Measurements from ENCODE around the gene CFAP45. TPM values are rescaled to one million over a fixed set of nuclear protein-coding genes. Genes with fewer than 3 reads are reported as not detected.

Gene CFAP45
- total RNA-seq, 4 donors from 2014 or later = 0.17 to 0.32 TPM; not detected in 2

DNA sequence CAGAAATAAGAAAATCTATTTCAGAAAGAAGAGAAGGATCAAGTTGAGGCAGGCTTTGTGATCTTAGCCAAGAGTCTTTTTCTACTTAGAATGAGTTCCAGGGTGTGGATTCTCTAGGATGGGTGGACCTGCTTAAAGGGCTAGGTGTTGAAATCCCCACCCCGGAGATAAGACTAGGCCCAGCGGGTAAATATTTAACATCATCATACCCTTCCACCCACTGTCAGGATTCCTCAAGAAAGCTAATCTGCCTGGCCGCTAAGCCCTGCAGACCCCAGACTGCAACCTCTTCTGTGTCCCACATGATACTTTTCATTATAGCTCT, 39.7 kb upstream of the CFAP45 start:
- WGBS = 93% methylated on average over 3 of the region's 3 CpGs
- Histone ChIP-seq H3K9me3 (no peaks in the 10 kb centered on the region), H3K4me3 (no peak overlapping the region), H3K27me3 (peaks cover 0 to 53% (median 0%) of the 10 kb centered on the region in 4 donors), H3K27ac (replicated peaks in 1 of 4) (no peak overlapping the region), H3K36me3 (no peaks in the 10 kb centered on the region), H3K4me1 (peaks cover 0 to 8% (median 8%) of the 10 kb centered on the region in 4 donors)
- intact Hi-C loops (cut with DNase I) = no loop called here
- no peak for TF ChIP-seq CTCF (IDR thresholded peaks at IDR 0.05)
- no peak for TF ChIP-seq EP300 (IDR thresholded peaks at IDR 0.05)
- no peak for TF ChIP-seq POLR2AphosphoS5 (IDR thresholded peaks at IDR 0.05)
- no peak for TF ChIP-seq POLR2A (IDR thresholded peaks at IDR 0.05; ENCODE audit: low read depth)
- no peak for DNase-seq (ENCODE audit: extremely low spot score)

DNA sequence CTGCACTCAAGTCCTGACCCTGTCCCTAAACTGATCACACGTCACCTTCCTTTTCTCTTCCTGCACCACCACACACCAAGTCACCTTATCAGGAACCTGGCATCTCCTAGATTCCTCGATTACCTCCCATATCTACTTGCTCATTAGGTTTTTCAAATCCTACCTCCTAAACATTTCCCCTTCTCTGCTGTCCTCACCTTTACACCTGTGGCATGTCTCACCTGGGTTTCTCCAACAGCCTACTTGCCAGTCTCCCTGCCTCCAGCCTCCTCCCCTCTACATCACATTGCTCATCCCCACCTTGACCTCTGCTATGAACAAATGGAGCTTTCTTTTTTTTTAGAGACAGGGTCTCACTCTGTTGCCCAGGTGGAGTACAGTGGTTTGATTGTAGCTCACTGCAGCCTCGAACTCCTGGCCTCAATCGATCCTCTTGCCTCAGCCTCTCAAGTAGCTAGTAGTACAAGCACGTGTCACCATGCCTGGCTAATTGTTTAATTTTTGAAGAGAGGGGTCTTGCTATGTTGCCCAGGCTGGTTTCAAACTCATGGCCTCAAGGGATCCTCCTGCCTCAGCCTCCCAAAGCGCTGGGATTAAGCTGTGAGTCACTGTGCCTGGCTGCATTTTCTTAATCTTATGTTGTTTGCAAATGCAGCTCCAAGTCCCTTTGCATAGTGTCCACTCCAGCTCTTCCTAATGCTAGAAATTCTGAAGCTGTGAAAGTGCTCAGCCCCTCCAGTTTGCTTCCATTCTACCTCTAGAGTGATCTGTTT, 39.1 kb upstream of the CFAP45 start:
- intact Hi-C loops (cut with DNase I) = loop anchor here (1.0 kb wide), 1 partner anchor 66 kb away; no protein-coding TSS in a partner anchor

DNA sequence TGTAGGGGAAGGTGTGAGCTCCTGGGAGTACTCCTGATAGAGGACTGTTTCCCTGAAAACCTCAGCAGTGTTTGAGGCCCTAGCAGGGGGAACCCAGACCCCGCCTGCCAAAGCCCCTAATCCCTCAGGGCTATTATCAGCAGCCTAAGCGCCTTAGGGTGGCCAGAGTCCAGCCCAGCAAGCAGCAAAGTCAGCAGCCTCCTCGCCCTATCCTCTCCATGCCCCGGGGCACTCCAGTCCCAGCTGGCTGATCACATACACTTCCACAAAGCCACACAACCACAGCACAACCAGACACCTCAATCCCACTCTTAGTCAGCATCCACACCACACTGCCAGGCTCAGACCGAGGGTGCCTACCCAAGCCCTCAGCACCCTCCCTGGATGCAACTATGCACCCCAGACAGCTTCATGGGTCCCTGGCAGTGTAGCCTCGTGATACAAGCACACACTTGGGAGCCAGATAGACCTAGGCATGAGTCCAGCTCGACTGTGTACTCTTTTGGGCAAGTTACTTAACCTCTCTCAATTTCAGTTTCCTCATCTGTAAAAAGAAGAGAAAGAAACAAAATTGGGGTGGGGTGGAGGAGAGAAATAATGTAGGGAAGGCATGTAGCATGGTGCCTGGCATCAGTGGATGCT, 38.4 kb upstream of the CFAP45 start:
- H3K36me3 ChIP-seq = no peaks in the 10 kb centered on the region
- DNase-seq (ENCODE audit: extremely low spot score) = no peak
- TF ChIP-seq EP300 (IDR thresholded peaks at IDR 0.05) (no peak), CTCF (IDR thresholded peaks at IDR 0.05) (no peak), POLR2AphosphoS5 (IDR thresholded peaks at IDR 0.05) (no peak), POLR2A (IDR thresholded peaks at IDR 0.05; ENCODE audit: low read depth) (no peak)
- intact Hi-C loops (cut with DNase I) = loop anchor here (1.0 kb wide), 1 partner anchor 67 kb away; no protein-coding TSS in a partner anchor
- H3K27ac ChIP-seq (replicated peaks in 1 of 4) = no peak overlapping the region
- H3K4me1 ChIP-seq = peaks cover 0 to 8% (median 8%) of the 10 kb centered on the region in 4 donors
- H3K4me3 ChIP-seq = no peak overlapping the region
- 73% methylated on average over 7 of the region's 7 CpGs for WGBS
- no peaks in the 10 kb centered on the region for H3K9me3 ChIP-seq
- H3K27me3 ChIP-seq = peaks cover 0 to 40% (median 0%) of the 10 kb centered on the region in 4 donors

More for the DNA sequence above, 39.1 kb upstream of the CFAP45 start:
- Histone ChIP-seq H3K4me3 (no peak overlapping the region), H3K9me3 (no peaks in the 10 kb centered on the region), H3K27me3 (peaks cover 0 to 47% (median 0%) of the 10 kb centered on the region in 4 donors), H3K4me1 (peaks cover 0 to 8% (median 8%) of the 10 kb centered on the region in 4 donors), H3K36me3 (no peaks in the 10 kb centered on the region), H3K27ac (replicated peaks in 1 of 4) (no peak overlapping the region)
- WGBS = 89% methylated on average over 6 of the region's 6 CpGs
- no peak for DNase-seq (ENCODE audit: extremely low spot score)
- TF ChIP-seq CTCF (IDR thresholded peaks at IDR 0.05) (no peak), EP300 (IDR thresholded peaks at IDR 0.05) (no peak), POLR2A (IDR thresholded peaks at IDR 0.05; ENCODE audit: low read depth) (no peak), POLR2AphosphoS5 (IDR thresholded peaks at IDR 0.05) (no peak)

GRCh38 chr1:159937054-159937750, 37.2 kb upstream of the CFAP45 start:
- no peak for DNase-seq (ENCODE audit: extremely low spot score)
- TF ChIP-seq POLR2A (IDR thresholded peaks at IDR 0.05; ENCODE audit: low read depth) (no peak), EP300 (IDR thresholded peaks at IDR 0.05) (no peak), CTCF (IDR thresholded peaks at IDR 0.05) (no peak), POLR2AphosphoS5 (IDR thresholded peaks at IDR 0.05) (no peak)

More at GRCh38 chr1:159937054-159937750, 37.2 kb upstream of the CFAP45 start:
- intact Hi-C loops (cut with DNase I) = no loop called here
- 44% methylated on average over 4 of the region's 4 CpGs for WGBS
- no peaks in the 10 kb centered on the region for H3K9me3 ChIP-seq
- H3K27me3 ChIP-seq = peaks cover 0 to 29% (median 0%) of the 10 kb centered on the region in 4 donors
- H3K27ac ChIP-seq (replicated peaks in 1 of 4) = no peak overlapping the region
- H3K4me3 ChIP-seq = no peak overlapping the region
- no peaks in the 10 kb centered on the region for H3K36me3 ChIP-seq
- peaks cover 0 to 8% (median 8%) of the 10 kb centered on the region in 4 donors for H3K4me1 ChIP-seq
